Activated T-helper 1 cell treated with anti-CD3 and anti-CD28 coated beads, Interleukin-2, amount 50 U/mL, for 16 hours (primary cell): Measurements from ENCODE around the gene DMPK.
A peak's percentile ranks its signal among the peaks of the same experiment; 100 is the strongest.
"Not testable (repeated sequence)": the region's sequence is repeated elsewhere in the genome, so short reads cannot be mapped to it uniquely, and the experiment has no call there.

Experiments used
- DNase-seq, 2 donors: peaks; one replicate each; pipeline ENCODE4 v3.0.0-alpha.2; 2020; ENCODE audit warnings: low read depth in 1 of 2, low spot score in 1 of 2

DMPK gene

GRCh38 chr19:45769821-45770191, 12.5 kb downstream of the DMPK start:
- peak in 1 of 2 donors; percentile 29 for DNase-seq

- peak; percentile 83 to 91 for DNase-seq
Measured at GRCh38 chr19:45768984-45769782, 13.1 kb downstream of the DMPK start, which contains the start of gene SIX5. Gene SIX5 (minus strand): TSS chr19:45769252. CDS start chr19:45768844, 408 bp downstream.

- no peak for DNase-seq
Measured at GRCh38 chr19:45768655-45768983, 13.7 kb downstream of the DMPK start.

GRCh38 chr19:45767881-45768654, 14.2 kb downstream of the DMPK start:
- DNase-seq, result no peak

GRCh38 chr19:45767410-45767880, 14.8 kb downstream of the DMPK start:
- no peak for DNase-seq

- no peak for DNase-seq
Measured at GRCh38 chr19:45766869-45767346, 15.4 kb downstream of the DMPK start.

- DNase-seq, result no peak
Measured at GRCh38 chr19:45766296-45766868, 15.9 kb downstream of the DMPK start.

- DNase-seq, result no peak
Measured at GRCh38 chr19:45765702-45766295, 16.5 kb downstream of the DMPK start.

- DNase-seq, result no peak
Measured at GRCh38 chr19:45764945-45765701, 17.2 kb downstream of the DMPK start.

- DNase-seq, result no peak
Measured at GRCh38 chr19:45764475-45764874, 17.8 kb downstream of the DMPK start.

- no peak for DNase-seq
Measured at GRCh38 chr19:45763691-45764294, 18.5 kb downstream of the DMPK start.

GRCh38 chr19:45762870-45763631, 19.2 kb downstream of the DMPK start:
- DNase-seq, result no peak

GRCh38 chr19:45761714-45762113, 20.6 kb downstream of the DMPK start:
- no peak for DNase-seq

- no peak for DNase-seq
Measured at GRCh38 chr19:45758921-45759320, 23.4 kb downstream of the DMPK start.

GRCh38 chr19:45757695-45758094, 24.6 kb downstream of the DMPK start:
- no peak for DNase-seq

- DNase-seq, result no peak
Measured at GRCh38 chr19:45754323-45754722, 28.0 kb downstream of the DMPK start.

- DNase-seq, result no peak
Measured at GRCh38 chr19:45753548-45753947, 28.7 kb downstream of the DMPK start.

GRCh38 chr19:45752639-45753038, 29.7 kb downstream of the DMPK start:
- DNase-seq, result no peak

GRCh38 chr19:45751483-45751882, 30.8 kb downstream of the DMPK start:
- DNase-seq, result not testable (repeated sequence)

- no peak for DNase-seq
Measured at GRCh38 chr19:45747513-45747912, 34.8 kb downstream of the DMPK start.
